DOHH2 (cell line): ENCODE data around the gene FBN2.

Experiments used
- H3F3A ChIP-seq: fragments of 200-600 bp; sonication (generic), shearing (Covaris generic); 2 replicates; pipeline ENCODE4 v1.6.0; 2016; ENCODE audit warnings: antibody characterized with exemption, mild to moderate bottlenecking; ENCODE audit not compliant: control insufficient read depth, insufficient read depth
- H3K27ac ChIP-seq: fragments of 200-600 bp; sonication (generic); 2 replicates; pipeline ENCODE4 v1.5.1; 2014; ENCODE audit warnings: low read depth, mild to moderate bottlenecking, low read length, moderate library complexity
- H3K27me3 ChIP-seq: fragments of 200-600 bp; sonication (generic); 2 replicates; pipeline ENCODE4 v1.6.1; 2014; ENCODE audit warnings: mild to moderate bottlenecking, low read length, mixed read lengths; ENCODE audit not compliant: control insufficient read depth
- H3K36me3 ChIP-seq: fragments of 200-600 bp; sonication (generic); 2 replicates; pipeline ENCODE4 v1.6.1; 2014; ENCODE audit warnings: mild to moderate bottlenecking, low read length, moderate library complexity, mixed read lengths; ENCODE audit not compliant: control insufficient read depth
- H3K4me1 ChIP-seq: fragments of 200-600 bp; sonication (generic); 2 replicates; pipeline ENCODE4 v1.6.1; 2014; ENCODE audit warnings: mild to moderate bottlenecking, low read length, mixed read lengths; ENCODE audit not compliant: control insufficient read depth
- H3K4me2 ChIP-seq: fragments of 200-600 bp; sonication (generic); 2 replicates; pipeline ENCODE4 v1.6.0; 2014; ENCODE audit warnings: mild to moderate bottlenecking, low read length, moderate library complexity
- H3K4me3 ChIP-seq: fragments of 200-600 bp; sonication (generic); 2 replicates; pipeline ENCODE4 v1.5.1; 2014; ENCODE audit warnings: mild to moderate bottlenecking, low read length, mixed read lengths
- H3K79me2 ChIP-seq: fragments of 200-600 bp; sonication (generic); 2 replicates; pipeline ENCODE4 v1.6.1; 2014; ENCODE audit warnings: mild to moderate bottlenecking, low read length, mixed read lengths; ENCODE audit not compliant: control insufficient read depth
- H3K9me2 ChIP-seq: fragments of 200-600 bp; sonication (generic); replicated peaks from 2 replicates; pipeline ENCODE4 v1.6.1; 2014; ENCODE audit warnings: mild to moderate bottlenecking, low read length, mixed read lengths; ENCODE audit not compliant: control insufficient read depth
- H3K9me3 ChIP-seq: fragments of 200-600 bp; sonication (generic); 2 replicates; pipeline ENCODE4 v1.6.1; 2014; ENCODE audit warnings: antibody characterized with exemption, low read length, mixed read lengths; ENCODE audit not compliant: control insufficient read depth, insufficient read depth
- H4K20me1 ChIP-seq: fragments of 200-600 bp; sonication (generic); 2 replicates; pipeline ENCODE4 v1.6.0; 2014; ENCODE audit warnings: low read depth, mild to moderate bottlenecking, antibody characterized with exemption, low read length, moderate library complexity; ENCODE audit not compliant: control insufficient read depth, insufficient read depth
- EZH2phosphoT487 ChIP-seq: fragments of 200-600 bp; sonication (generic); IDR thresholded peaks from 2 replicates; pipeline ENCODE4 v1.6.1; 2017; ENCODE audit warnings: borderline replicate concordance, mild to moderate bottlenecking, antibody characterized with exemption, low read length, moderate library complexity, mixed read lengths
- TF ChIP-seq, protein P1 (sequence below): fragments of 200-600 bp; sonication (generic); IDR thresholded peaks from one replicate; pipeline ENCODE4 v1.5.1; 2014; ENCODE audit warnings: antibody characterized with exemption, mild to moderate bottlenecking, low read depth, low read length; ENCODE audit not compliant: poor library complexity, severe bottlenecking

Gene FBN2

GRCh38 chr5:128245974-128246373, 292.1 kb downstream of the FBN2 start:
- Histone ChIP-seq H4K20me1 (no peaks in the 10 kb centered on the region), H3K27me3 (no peaks in the 10 kb centered on the region), H3K27ac (no peak overlapping the region), H3K9me2 (no peaks in the 10 kb centered on the region; the same call in 1 of the 2 replicates), H3K9me3 (no peaks in the 10 kb centered on the region), H3K36me3 (no peaks in the 10 kb centered on the region), H3K4me3 (no peak overlapping the region), H3K79me2 (no peaks in the 10 kb centered on the region), H3K4me1 (no peaks in the 10 kb centered on the region), H3K4me2 (no peak overlapping the region), H3F3A (no peaks in the 10 kb centered on the region)
- TF ChIP-seq, protein P1, sequence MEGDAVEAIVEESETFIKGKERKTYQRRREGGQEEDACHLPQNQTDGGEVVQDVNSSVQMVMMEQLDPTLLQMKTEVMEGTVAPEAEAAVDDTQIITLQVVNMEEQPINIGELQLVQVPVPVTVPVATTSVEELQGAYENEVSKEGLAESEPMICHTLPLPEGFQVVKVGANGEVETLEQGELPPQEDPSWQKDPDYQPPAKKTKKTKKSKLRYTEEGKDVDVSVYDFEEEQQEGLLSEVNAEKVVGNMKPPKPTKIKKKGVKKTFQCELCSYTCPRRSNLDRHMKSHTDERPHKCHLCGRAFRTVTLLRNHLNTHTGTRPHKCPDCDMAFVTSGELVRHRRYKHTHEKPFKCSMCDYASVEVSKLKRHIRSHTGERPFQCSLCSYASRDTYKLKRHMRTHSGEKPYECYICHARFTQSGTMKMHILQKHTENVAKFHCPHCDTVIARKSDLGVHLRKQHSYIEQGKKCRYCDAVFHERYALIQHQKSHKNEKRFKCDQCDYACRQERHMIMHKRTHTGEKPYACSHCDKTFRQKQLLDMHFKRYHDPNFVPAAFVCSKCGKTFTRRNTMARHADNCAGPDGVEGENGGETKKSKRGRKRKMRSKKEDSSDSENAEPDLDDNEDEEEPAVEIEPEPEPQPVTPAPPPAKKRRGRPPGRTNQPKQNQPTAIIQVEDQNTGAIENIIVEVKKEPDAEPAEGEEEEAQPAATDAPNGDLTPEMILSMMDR = no peak
- TF ChIP-seq EZH2phosphoT487 = no peak

- Histone ChIP-seq H3K27me3 (no peaks in the 10 kb centered on the region), H3K4me3 (no peak overlapping the region), H3K36me3 (no peaks in the 10 kb centered on the region), H3K79me2 (no peaks in the 10 kb centered on the region), H3F3A (no peaks in the 10 kb centered on the region), H3K27ac (no peak overlapping the region), H3K9me3 (no peaks in the 10 kb centered on the region), H3K4me1 (no peaks in the 10 kb centered on the region), H4K20me1 (no peaks in the 10 kb centered on the region), H3K4me2 (no peak overlapping the region), H3K9me2 (no peaks in the 10 kb centered on the region; the same call in 1 of the 2 replicates)
- no peak for TF ChIP-seq EZH2phosphoT487
- TF ChIP-seq, protein P1 = no peak
These were observed 294.0 kb downstream of the FBN2 start for GRCh38 chr5:128243958-128244582.

DNA sequence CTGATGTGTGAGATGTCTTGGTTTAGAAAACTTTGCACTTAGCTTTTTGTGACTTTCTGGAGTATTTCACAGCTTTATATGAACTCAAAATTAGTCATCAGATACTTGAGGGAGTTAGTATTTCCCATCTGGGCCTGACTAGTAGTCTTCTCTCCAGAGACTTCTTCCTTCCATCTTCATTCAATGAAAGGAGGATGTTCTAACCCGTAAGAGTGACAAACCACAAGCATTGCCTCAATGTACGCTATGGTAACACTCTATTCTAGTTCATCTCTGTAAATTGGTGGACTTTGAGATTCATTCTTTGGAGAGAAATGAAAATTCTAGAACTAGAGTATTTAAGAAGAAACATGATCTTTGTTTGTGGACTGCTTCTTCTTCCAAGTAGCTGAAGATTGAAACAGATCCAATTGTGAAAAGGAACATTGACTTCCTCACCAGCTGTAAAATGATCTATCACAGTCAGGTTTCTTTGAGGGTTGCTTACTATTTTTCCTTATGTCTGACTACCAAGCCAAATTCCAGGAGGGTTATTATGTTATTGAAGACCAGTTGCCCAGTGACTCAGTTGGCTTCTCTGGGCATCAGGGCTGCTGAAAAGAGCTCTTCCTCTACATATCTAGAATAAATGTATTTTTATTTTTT, 296.9 kb downstream of the FBN2 start:
- H3K27ac ChIP-seq = no peak overlapping the region
- H3K9me3 ChIP-seq = no peaks in the 10 kb centered on the region
- H3K36me3 ChIP-seq = no peaks in the 10 kb centered on the region
- no peak for TF ChIP-seq EZH2phosphoT487
- TF ChIP-seq, protein P1 = no peak
- no peak overlapping the region for H3K4me3 ChIP-seq
- H3K9me2 ChIP-seq = no peaks in the 10 kb centered on the region; the same call in 1 of the 2 replicates
- H3K4me1 ChIP-seq = no peaks in the 10 kb centered on the region
- H3K79me2 ChIP-seq = no peaks in the 10 kb centered on the region
- H3K4me2 ChIP-seq = no peak overlapping the region
- no peaks in the 10 kb centered on the region for H3K27me3 ChIP-seq
- no peaks in the 10 kb centered on the region for H3F3A ChIP-seq
- no peaks in the 10 kb centered on the region for H4K20me1 ChIP-seq
